Peyer's patch (tissue), 4 donors: ENCODE data around the gene DOCK11. TPM values are rescaled to one million over a fixed set of nuclear protein-coding genes. Genes with fewer than 3 reads are reported as not detected.

ENCODE experiments used
- DNase-seq, 3 donors: peaks; one replicate each; pipeline ENCODE4 v3.0.0-alpha.2; 2017 to 2019
- H3K27ac ChIP-seq, 4 donors: fragments of 200-600 bp; sonication (generic); one replicate each; pipeline ENCODE4 v1.5.1; 2016 to 2019
- H3K27me3 ChIP-seq, 2 donors: fragments of 200-600 bp; sonication (generic); one replicate each; pipeline ENCODE4 v1.5.1; 2019
- H3K36me3 ChIP-seq, 3 donors: fragments of 200-600 bp; sonication (generic); one replicate each; pipeline ENCODE4 v1.5.1; 2016 to 2019
- H3K4me1 ChIP-seq, 4 donors: fragments of 200-600 bp; sonication (generic); one replicate each; pipeline ENCODE4 v1.5.1; 2016 to 2019
- H3K4me3 ChIP-seq, 4 donors: fragments of 200-600 bp; sonication (generic); 1 replicate in 3 of 4; 2 replicates in 1 of 4; pipeline ENCODE4 v1.5.1; 2016 to 2019; ENCODE audit warnings: mild to moderate bottlenecking in 1 of 4
- H3K9me3 ChIP-seq, 4 donors: fragments of 200-600 bp; sonication (generic); one replicate each; pipeline ENCODE4 v1.5.1; 2016 to 2019; ENCODE audit warnings: mild to moderate bottlenecking in 1 of 4
- CTCF ChIP-seq, 6 experiments: fragments of 450-650 bp in 4 of 6; fragments of 200-600 bp in 2 of 6; sonication (generic) in 1 of 6; IDR thresholded peaks; one replicate each; pipeline ENCODE4 v1.5.1; 2017 to 2019; ENCODE audit warnings: antibody characterized with exemption in 6 of 6, mild to moderate bottlenecking in 3 of 6, moderate library complexity in 1 of 6
- POLR2A ChIP-seq, 2 donors: fragments of 450-650 bp; IDR thresholded peaks; one replicate each; pipeline ENCODE4 v1.5.1; 2017; ENCODE audit warnings: antibody characterized with exemption in 2 of 2, mild to moderate bottlenecking in 2 of 2, moderate library complexity in 2 of 2
- total RNA-seq, 4 donors: library from RNA; depleted of rRNA; stranded (reverse); fragments of >200 nt; gene quantifications; one replicate each; pipeline ENCODE4 v1.1.0, GENCODE V29; 2016

The DOCK11 gene
- total RNA-seq, 4 donors from 2014 or later: 5.6 to 34.7 (median 10.4) TPM

GRCh38 chrX:118669435-118669834 lies 173.8 kb downstream of the DOCK11 start:
- H3K36me3 ChIP-seq: no peaks in the 10 kb centered on the region
- H3K4me3 ChIP-seq: no peak overlapping the region
- no peak overlapping the region for H3K27ac ChIP-seq
- no peaks in the 10 kb centered on the region for H3K27me3 ChIP-seq
- no peaks in the 10 kb centered on the region for H3K9me3 ChIP-seq
- DNase-seq: no peak
- no peaks in the 10 kb centered on the region for H3K4me1 ChIP-seq
- TF ChIP-seq POLR2A (IDR thresholded peaks at IDR 0.05) (no peak), CTCF (IDR thresholded peaks at IDR 0.05) (no peak)

GRCh38 chrX:118675326-118675965 lies 179.8 kb downstream of the DOCK11 start:
- Histone ChIP-seq H3K4me3 (no peak overlapping the region), H3K27ac (no peak overlapping the region), H3K4me1 (no peaks in the 10 kb centered on the region), H3K36me3 (no peaks in the 10 kb centered on the region), H3K27me3 (no peaks in the 10 kb centered on the region), H3K9me3 (no peaks in the 10 kb centered on the region)
- DNase-seq: no peak
- TF ChIP-seq POLR2A (IDR thresholded peaks at IDR 0.05) (no peak), CTCF (IDR thresholded peaks at IDR 0.05) (no peak)

DNA sequence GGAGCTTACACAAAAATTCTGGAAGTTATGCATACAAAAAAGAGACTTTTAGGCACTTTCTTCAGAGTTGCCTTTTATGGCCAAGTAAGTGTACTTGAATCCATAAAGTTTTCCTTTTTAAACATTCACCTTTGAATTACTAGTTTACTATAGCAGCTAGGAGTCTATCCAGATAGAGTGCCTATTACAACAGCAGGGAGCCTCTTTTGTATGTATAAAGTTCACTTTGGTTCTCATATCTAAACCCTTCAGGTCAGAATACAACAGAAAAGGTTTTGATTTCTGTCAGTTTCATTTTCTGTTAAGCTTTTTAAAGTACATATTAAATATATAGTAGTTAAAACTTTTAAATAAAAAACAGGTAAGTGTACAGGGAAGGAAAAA lies 180.3 kb downstream of the DOCK11 start:
- Histone ChIP-seq H3K4me3 (no peak overlapping the region), H3K4me1 (no peaks in the 10 kb centered on the region), H3K9me3 (no peaks in the 10 kb centered on the region), H3K27me3 (no peaks in the 10 kb centered on the region), H3K27ac (no peak overlapping the region), H3K36me3 (no peaks in the 10 kb centered on the region)
- DNase-seq: no peak
- TF ChIP-seq CTCF (IDR thresholded peaks at IDR 0.05) (no peak), POLR2A (IDR thresholded peaks at IDR 0.05) (no peak)

DNA sequence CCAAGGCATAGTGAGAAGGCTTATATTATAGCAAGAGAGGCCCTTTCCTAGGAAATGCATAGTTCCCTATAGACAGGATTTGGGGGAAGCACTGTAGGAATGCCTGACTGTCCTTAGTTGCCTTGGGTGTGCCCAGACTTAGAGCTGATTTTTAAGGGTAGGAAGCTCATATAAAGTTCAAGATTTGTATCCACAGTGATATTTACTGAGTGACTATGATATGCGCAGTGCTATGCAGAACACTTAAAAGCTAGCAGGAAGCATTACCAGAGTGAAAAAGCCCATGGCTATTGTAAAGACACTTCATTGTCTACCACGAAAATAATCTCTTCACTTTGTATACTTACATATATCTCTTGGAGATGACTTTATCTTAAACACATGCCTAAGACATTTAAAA lies 181.7 kb downstream of the DOCK11 start:
- no peak for TF ChIP-seq POLR2A (IDR thresholded peaks at IDR 0.05)
- TF ChIP-seq CTCF (IDR thresholded peaks at IDR 0.05): no peak
- no peaks in the 10 kb centered on the region for H3K4me1 ChIP-seq
- H3K4me3 ChIP-seq: no peak overlapping the region
- DNase-seq: no peak
- H3K27ac ChIP-seq: no peak overlapping the region
- no peaks in the 10 kb centered on the region for H3K27me3 ChIP-seq
- H3K9me3 ChIP-seq: no peaks in the 10 kb centered on the region
- H3K36me3 ChIP-seq: no peaks in the 10 kb centered on the region

DNA sequence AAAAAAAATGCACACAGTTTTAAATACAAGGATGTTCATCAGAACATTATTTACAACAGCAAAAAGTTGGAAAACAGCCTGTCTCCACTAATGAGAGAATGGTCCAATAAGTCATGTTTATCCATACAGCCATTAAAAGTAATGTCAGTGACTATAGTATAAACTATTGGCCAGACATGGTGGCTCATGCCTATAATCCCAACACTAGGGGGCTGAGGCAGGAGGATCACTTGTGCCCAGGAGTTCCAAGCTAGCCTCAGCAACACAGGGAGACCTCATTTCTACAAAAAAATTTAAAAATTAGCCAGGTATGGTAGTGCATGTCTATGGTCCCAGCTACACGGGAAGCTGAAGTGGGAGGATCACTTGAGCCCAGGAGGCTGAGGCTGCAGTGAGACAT lies 183.7 kb downstream of the DOCK11 start:
- Histone ChIP-seq H3K27me3 (no peaks in the 10 kb centered on the region), H3K36me3 (no peaks in the 10 kb centered on the region), H3K4me1 (no peaks in the 10 kb centered on the region), H3K4me3 (no peak overlapping the region), H3K27ac (no peak overlapping the region), H3K9me3 (no peaks in the 10 kb centered on the region)
- TF ChIP-seq POLR2A (IDR thresholded peaks at IDR 0.05) (no peak), CTCF (IDR thresholded peaks at IDR 0.05) (no peak)
- DNase-seq: no peak
